Parathyroid adenoma (tissue), 2 donors: Measurements from ENCODE around the gene ARPC1B.

Experiments used
- H2AFZ ChIP-seq: fragments of 300-600 bp; sonication (generic); one replicate; pipeline ENCODE4 v1.7.0; 2017; ENCODE audit warnings: antibody characterized with exemption, mild to moderate bottlenecking
- H3K27ac ChIP-seq: fragments of 300-600 bp; sonication (generic); one replicate; pipeline ENCODE4 v1.7.0; 2017
- H3K27me3 ChIP-seq: fragments of 300-600 bp; sonication (generic); one replicate; pipeline ENCODE4 v1.7.0; 2017; ENCODE audit warnings: low read length; ENCODE audit not compliant: control insufficient read depth, insufficient read depth
- H3K36me3 ChIP-seq: fragments of 300-600 bp; sonication (generic); one replicate; pipeline ENCODE4 v1.7.0; 2017; ENCODE audit warnings: low read length; ENCODE audit not compliant: control insufficient read depth, insufficient read depth
- H3K4me1 ChIP-seq: fragments of 300-600 bp; sonication (generic); one replicate; pipeline ENCODE4 v1.7.0; 2017; ENCODE audit warnings: control low read depth
- H3K4me2 ChIP-seq: fragments of 300-600 bp; sonication (generic); one replicate; pipeline ENCODE4 v1.7.0; 2017; ENCODE audit warnings: low read length
- H3K4me3 ChIP-seq: fragments of 300-600 bp; sonication (generic); one replicate; pipeline ENCODE4 v1.7.0; 2017; ENCODE audit warnings: low read depth, low read length
- H3K79me2 ChIP-seq: fragments of 300-600 bp; sonication (generic); one replicate; pipeline ENCODE4 v1.7.0; 2017; ENCODE audit warnings: control low read depth
- H3K9ac ChIP-seq: fragments of 300-600 bp; sonication (generic); one replicate; pipeline ENCODE4 v1.7.0; 2017; ENCODE audit warnings: mild to moderate bottlenecking
- H3K9me3 ChIP-seq: fragments of 300-600 bp; sonication (generic); one replicate; pipeline ENCODE4 v1.7.0; 2017; ENCODE audit warnings: low read length; ENCODE audit not compliant: control insufficient read depth
- TF ChIP-seq, protein P1 (sequence below): fragments of 300-600 bp; sonication (generic); IDR thresholded peaks from one replicate; pipeline ENCODE4 v1.7.0; 2017; ENCODE audit warnings: antibody characterized with exemption, mild to moderate bottlenecking
- donor health status: primary hyperparathyroidism.

Gene ARPC1B

DNA sequence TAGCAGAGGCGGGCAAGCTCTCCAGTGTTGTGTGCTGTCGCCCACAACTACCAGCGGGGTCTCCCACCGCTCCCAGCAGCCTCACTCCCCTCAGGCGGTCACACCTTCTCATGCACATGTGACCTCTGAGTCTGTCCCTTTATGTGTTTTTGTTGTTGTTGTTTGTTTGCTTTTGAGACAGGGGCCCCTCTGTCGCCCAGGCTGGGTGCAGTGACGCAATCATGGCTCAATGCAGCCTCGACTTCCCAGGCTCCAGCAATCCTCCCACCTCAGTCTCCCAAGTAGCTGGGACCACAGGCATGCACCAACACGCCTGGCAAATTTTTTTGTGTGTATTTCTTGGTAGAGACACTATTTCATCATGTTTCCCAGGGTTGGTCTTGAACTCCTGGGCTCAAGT is 65.7 kb downstream of the ARPC1B start:
- no peak overlapping the region for H2AFZ ChIP-seq
- no peak overlapping the region for H3K9ac ChIP-seq
- TF ChIP-seq, protein P1, sequence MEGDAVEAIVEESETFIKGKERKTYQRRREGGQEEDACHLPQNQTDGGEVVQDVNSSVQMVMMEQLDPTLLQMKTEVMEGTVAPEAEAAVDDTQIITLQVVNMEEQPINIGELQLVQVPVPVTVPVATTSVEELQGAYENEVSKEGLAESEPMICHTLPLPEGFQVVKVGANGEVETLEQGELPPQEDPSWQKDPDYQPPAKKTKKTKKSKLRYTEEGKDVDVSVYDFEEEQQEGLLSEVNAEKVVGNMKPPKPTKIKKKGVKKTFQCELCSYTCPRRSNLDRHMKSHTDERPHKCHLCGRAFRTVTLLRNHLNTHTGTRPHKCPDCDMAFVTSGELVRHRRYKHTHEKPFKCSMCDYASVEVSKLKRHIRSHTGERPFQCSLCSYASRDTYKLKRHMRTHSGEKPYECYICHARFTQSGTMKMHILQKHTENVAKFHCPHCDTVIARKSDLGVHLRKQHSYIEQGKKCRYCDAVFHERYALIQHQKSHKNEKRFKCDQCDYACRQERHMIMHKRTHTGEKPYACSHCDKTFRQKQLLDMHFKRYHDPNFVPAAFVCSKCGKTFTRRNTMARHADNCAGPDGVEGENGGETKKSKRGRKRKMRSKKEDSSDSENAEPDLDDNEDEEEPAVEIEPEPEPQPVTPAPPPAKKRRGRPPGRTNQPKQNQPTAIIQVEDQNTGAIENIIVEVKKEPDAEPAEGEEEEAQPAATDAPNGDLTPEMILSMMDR: no peak
- no peak overlapping the region for H3K4me3 ChIP-seq
- H3K4me1 ChIP-seq: peaks cover 5% of the 10 kb centered on the region
- H3K9me3 ChIP-seq: no peaks in the 10 kb centered on the region
- no peaks in the 10 kb centered on the region for H3K36me3 ChIP-seq
- no peaks in the 10 kb centered on the region for H3K27me3 ChIP-seq
- H3K27ac ChIP-seq: no peak overlapping the region
- H3K79me2 ChIP-seq: peaks cover 25% of the 10 kb centered on the region
- H3K4me2 ChIP-seq: no peak overlapping the region
